GM18870 (cell line): Measurements from ENCODE around the gene HOXC13.

Source experiments
- ATAC-seq: cut with Tn5 transposase; IDR thresholded peaks from one replicate; pipeline ENCODE4 v1.9.1; 2021; ENCODE audit warnings: moderate library complexity; ENCODE audit not compliant: unreplicated experiment

The HOXC13 gene

DNA sequence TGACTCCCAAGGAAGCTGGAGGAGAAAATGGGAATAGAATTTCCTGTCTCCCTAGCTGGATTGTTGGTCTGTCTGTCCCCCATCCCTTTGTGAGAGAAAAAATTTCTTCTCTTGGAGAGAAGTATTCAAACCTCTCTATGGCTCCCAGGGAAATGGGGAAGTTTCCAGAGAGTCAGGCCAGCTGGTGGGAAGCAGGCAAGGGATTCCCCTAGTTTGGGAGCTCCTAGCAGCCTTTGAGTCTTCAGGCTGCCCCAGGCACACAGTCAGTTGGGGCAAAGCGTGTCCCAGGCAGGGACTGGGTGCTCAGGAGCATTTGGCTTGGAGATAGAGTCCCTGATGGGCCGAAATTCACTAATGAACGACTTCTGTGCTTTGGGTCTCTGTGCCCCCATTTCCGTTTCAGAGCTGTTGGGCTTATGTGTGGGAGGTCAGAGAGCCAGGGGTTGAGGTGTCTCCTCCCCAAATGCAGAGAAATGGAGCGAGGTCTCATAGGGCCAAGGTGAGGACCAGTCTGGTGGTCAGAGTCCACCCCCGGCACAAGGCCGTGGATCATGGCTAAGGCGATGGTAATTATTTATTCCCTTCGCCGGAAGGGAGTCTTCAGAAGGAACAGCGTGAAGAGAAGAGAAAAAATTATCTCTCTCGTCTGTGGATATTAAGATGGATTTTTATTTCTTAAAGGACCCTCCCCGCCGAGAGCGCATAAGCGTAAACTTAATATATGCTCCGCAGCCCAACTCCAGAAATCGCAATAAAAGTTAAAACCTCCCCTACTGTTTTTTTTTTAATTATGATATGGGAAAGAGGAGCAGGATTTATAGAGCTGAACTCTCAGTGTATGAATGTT, 54.8 kb downstream of the HOXC13 start:
- no peak for ATAC-seq

GRCh38 chr12:53994009-53994263, 55.3 kb downstream of the HOXC13 start:
- ATAC-seq = no peak

- ATAC-seq = no peak
Observed at GRCh38 chr12:53994264-53995001, 55.8 kb downstream of the HOXC13 start.

DNA sequence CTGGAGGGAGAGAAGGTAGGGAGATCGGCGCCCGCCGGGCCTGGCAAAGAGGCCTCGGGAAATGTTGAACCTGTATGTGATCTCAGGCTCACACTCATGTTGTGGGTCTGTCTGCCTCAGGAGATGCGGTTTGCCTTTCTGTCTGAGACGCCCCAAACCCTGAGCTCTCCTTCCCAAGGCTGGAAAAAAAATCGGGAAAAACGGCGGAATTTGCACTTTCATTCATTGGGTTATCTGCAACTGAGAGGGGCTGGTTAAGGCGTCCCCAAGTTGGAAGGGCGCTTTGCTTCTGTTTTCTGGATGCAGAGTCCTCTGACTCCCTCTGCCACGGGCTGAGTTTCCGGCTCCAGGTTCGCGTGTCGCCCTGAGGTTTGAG, 56.4 kb downstream of the HOXC13 start:
- no peak for ATAC-seq

GRCh38 chr12:53995378-53996239, 57.0 kb downstream of the HOXC13 start:
- ATAC-seq = no peak
